PC-3 (cell line): ENCODE data around the gene EIF3A.
"Not testable (repeated sequence)": the region's sequence is repeated elsewhere in the genome, so short reads cannot be mapped to it uniquely, and the experiment has no call there.

Experiments used
- CTCF ChIP-seq: fragments of 300-600 bp; sonication (generic); conservative IDR thresholded peaks from 2 replicates; pipeline ENCODE4 v1.5.1; 2017; ENCODE audit warnings: antibody characterized with exemption, low read depth, mild to moderate bottlenecking, low read length
- EZH2phosphoT487 ChIP-seq: fragments of 300-600 bp; sonication (generic); IDR thresholded peaks from 2 replicates; pipeline ENCODE4 v1.6.1; 2018; ENCODE audit warnings: mild to moderate bottlenecking, antibody characterized with exemption, low read length, borderline replicate concordance

GRCh38 chr10:119107106-119107505, 26.5 kb upstream of the EIF3A start:
- TF ChIP-seq CTCF, EZH2phosphoT487: not testable (repeated sequence)
